Measurements from ENCODE around the gene DNAJB2.
A peak's percentile ranks its signal among the peaks of the same experiment; 100 is the strongest.
"Not testable (repeated sequence)": the region's sequence is repeated elsewhere in the genome, so short reads cannot be mapped to it uniquely, and the experiment has no call there.

DNAJB2 gene

GRCh38 chr2:219279151-219279915 is at the start of gene DNAJB2:
TSS of gene DNAJB2 (plus strand) at chr2:219279366. CDS start at chr2:219279834, 468 bp downstream.
- peak; percentile 61 for DNase-seq

- no peak for DNase-seq
These were observed 49.1 kb upstream of the DNAJB2 start for GRCh38 chr2:219230059-219230540.

- DNase-seq = no peak
These were observed 44.8 kb upstream of the DNAJB2 start for GRCh38 chr2:219234331-219234730.

GRCh38 chr2:219243291-219243761 is 35.8 kb upstream of the DNAJB2 start:
- no peak for DNase-seq

- no peak for DNase-seq
These were observed 34.4 kb upstream of the DNAJB2 start for GRCh38 chr2:219244789-219245147.

- peak; percentile 26 for DNase-seq
These were observed 33.8 kb upstream of the DNAJB2 start, which contains the start of the genes GLB1L and STK16 for GRCh38 chr2:219245148-219245898. TSS of gene GLB1L (minus strand) at chr2:219245444. CDS start at chr2:219243573, 1,871 bp downstream. TSS of gene STK16 (plus strand) at chr2:219245479. CDS start at chr2:219246000, 521 bp downstream.

- DNase-seq = no peak
These were observed 33.3 kb upstream of the DNAJB2 start for GRCh38 chr2:219245899-219246230.

GRCh38 chr2:219246559-219246958 is 32.6 kb upstream of the DNAJB2 start:
- DNase-seq = no peak

- no peak for DNase-seq
These were observed 31.2 kb upstream of the DNAJB2 start for GRCh38 chr2:219247678-219248642.

GRCh38 chr2:219248845-219249202 is 30.3 kb upstream of the DNAJB2 start:
- DNase-seq = no peak

- no peak for DNase-seq
These were observed 29.8 kb upstream of the DNAJB2 start for GRCh38 chr2:219249203-219249980.

- no peak for DNase-seq
These were observed 29.0 kb upstream of the DNAJB2 start for GRCh38 chr2:219250049-219250781.

- DNase-seq = no peak
These were observed 27.5 kb upstream of the DNAJB2 start for GRCh38 chr2:219251656-219252055.

- no peak for DNase-seq
These were observed 27.1 kb upstream of the DNAJB2 start for GRCh38 chr2:219252084-219252483.

- DNase-seq = peak; percentile 7
These were observed 26.6 kb upstream of the DNAJB2 start for GRCh38 chr2:219252570-219252899.

GRCh38 chr2:219252900-219253752 is 26.0 kb upstream of the DNAJB2 start, which contains the start of gene TUBA4B:
TSS of gene TUBA4B (plus strand) at chr2:219253243. CDS start at chr2:219253408, 165 bp downstream.
- peak; percentile 31 for DNase-seq

- peak; percentile 39 for DNase-seq
These were observed 25.2 kb upstream of the DNAJB2 start, which contains the start of gene TUBA4A for GRCh38 chr2:219253753-219254589. TSS of gene TUBA4A (minus strand) at chr2:219253918. CDS start at chr2:219253858, 60 bp downstream.

- DNase-seq = no peak
These were observed 24.5 kb upstream of the DNAJB2 start for GRCh38 chr2:219254590-219255201.

- DNase-seq = not testable (repeated sequence)
These were observed 20.2 kb upstream of the DNAJB2 start for GRCh38 chr2:219258942-219259341.
